Keratinocyte (primary cell): Measurements from ENCODE around the gene SMIM36.

Experiments
- EZH2 ChIP-seq: IDR thresholded peaks from one replicate; pipeline ENCODE4 v1.6.1; 2012; ENCODE audit warnings: inconsistent platforms, mild to moderate bottlenecking, low read length, moderate library complexity
- TF ChIP-seq, protein P1 (sequence below), 3 experiments: IDR thresholded peaks in 1 of 3; conservative IDR thresholded peaks in 1 of 3; optimal IDR thresholded peaks in 1 of 3; 2 replicates in 2 of 3; 3 replicates in 1 of 3; pipeline versions ENCODE3 to v1.5.1; 2011; ENCODE audit warnings: low read length in 3 of 3, mild to moderate bottlenecking in 3 of 3, moderate library complexity in 2 of 3, control low read depth in 1 of 3, inconsistent platforms in 1 of 3; ENCODE audit not compliant: insufficient read depth in 2 of 3; ENCODE audit errors: extremely low read depth in 1 of 3

DNA sequence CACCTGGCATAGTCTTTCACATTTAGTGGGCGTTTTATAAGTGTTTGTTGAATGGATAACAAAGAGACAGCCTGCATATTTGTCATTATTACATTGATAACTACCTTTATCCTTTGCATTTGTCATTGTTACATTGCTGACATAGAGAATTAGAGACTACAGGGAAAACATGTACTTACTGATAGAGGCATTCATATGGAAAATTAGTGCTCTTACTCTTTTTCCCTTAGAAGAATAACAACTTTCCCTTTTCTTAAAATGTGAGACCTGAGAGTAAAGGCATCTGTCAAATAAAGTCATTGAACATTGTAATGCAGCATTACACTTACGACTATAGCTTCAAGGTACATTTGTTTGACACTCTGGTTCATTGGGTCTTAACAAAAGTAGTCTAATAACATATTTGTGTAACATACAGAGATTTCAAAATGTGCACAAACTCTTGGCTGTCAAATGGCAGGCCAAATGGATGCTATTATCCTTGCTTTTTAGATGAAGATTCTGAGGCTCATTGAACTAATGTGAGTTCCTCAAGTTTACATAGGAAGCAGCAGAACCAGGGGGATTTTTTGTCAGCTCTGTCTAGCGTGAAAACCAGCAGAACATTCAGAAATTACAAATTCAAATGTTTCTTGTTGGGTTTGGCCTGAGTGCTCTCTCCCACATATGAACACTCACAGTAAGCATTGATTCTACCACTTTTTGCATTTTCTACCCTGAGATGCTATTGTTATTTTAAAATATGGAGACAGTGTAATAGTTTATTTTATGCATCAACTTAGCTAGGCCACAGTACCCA is 28.5 kb downstream of the SMIM36 start:
- no peak for TF ChIP-seq EZH2
- TF ChIP-seq, protein P1, sequence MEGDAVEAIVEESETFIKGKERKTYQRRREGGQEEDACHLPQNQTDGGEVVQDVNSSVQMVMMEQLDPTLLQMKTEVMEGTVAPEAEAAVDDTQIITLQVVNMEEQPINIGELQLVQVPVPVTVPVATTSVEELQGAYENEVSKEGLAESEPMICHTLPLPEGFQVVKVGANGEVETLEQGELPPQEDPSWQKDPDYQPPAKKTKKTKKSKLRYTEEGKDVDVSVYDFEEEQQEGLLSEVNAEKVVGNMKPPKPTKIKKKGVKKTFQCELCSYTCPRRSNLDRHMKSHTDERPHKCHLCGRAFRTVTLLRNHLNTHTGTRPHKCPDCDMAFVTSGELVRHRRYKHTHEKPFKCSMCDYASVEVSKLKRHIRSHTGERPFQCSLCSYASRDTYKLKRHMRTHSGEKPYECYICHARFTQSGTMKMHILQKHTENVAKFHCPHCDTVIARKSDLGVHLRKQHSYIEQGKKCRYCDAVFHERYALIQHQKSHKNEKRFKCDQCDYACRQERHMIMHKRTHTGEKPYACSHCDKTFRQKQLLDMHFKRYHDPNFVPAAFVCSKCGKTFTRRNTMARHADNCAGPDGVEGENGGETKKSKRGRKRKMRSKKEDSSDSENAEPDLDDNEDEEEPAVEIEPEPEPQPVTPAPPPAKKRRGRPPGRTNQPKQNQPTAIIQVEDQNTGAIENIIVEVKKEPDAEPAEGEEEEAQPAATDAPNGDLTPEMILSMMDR (optimal IDR thresholded peaks at IDR 0.05 in 1 of 3, IDR thresholded peaks at IDR 0.05 in 1 of 3, conservative IDR thresholded peaks at IDR 0.05 in 1 of 3; ENCODE audit: extremely low read depth in 1 of 3, insufficient read depth in 2 of 3, low read length in 3 of 3): no peak
